PC-9 (cell line): Measurements from ENCODE around the gene ACER3.

Source experiments
- CTCF ChIP-seq: fragments of 200-600 bp; sonication (generic); conservative IDR thresholded peaks from 2 replicates; pipeline ENCODE4 v1.6.1; 2017; ENCODE audit warnings: mixed run types, antibody characterized with exemption, mild to moderate bottlenecking, moderate library complexity
- EZH2 ChIP-seq: fragments of 200-600 bp; sonication (generic); IDR thresholded peaks from 2 replicates; pipeline ENCODE4 v1.8.0; 2017; ENCODE audit warnings: antibody characterized with exemption, low read depth

- TF ChIP-seq CTCF (no peak), EZH2 (no peak)
Observed at GRCh38 chr11:76903325-76903724, 42.6 kb downstream of the ACER3 start.
